ENCODE results near the gene CDK5.
A peak's percentile ranks its signal among the peaks of the same experiment; 100 is the strongest.
"Not testable (repeated sequence)": the region's sequence is repeated elsewhere in the genome, so short reads cannot be mapped to it uniquely, and the experiment has no call there.

The CDK5 gene

DNA sequence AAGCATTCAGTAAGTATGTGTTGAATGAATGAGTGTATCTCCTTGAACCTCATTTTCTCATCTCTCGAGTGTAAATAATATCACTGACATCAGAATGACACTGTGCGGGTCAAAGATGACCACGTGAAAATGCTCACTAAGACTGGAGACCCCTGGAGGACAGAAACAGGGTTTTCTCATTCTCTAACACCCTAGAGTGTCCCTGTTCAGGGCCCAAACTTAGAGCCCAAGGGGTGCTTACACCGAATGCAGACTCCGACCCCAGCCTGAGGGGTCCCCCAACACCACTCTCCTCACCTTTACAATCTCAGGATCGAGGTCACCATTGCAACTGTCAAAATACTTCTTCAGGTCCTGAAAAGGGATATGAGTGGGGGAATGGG, 1.4 kb downstream of the CDK5 start:
- no peak for DNase-seq

DNA sequence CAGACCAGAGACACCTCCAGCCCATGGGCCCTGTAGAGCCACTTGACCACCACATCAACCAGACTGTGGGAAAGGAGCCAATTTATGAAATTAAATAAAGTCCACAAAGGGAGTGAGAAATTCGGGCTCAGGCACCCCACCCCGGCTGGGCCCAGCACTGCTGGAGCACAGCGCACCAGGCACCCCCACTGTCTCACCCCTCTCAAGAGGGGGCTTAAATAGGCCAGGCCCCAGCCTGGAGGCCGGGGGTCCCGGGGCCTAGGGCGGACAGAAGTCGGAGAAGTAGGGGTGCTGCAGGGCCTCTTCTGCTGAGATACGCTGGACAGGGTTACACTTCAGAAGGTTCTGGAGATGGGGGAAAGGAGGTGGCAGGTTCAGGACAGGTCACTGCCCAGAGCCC, 3.9 kb downstream of the CDK5 start:
- DNase-seq: no peak

DNA sequence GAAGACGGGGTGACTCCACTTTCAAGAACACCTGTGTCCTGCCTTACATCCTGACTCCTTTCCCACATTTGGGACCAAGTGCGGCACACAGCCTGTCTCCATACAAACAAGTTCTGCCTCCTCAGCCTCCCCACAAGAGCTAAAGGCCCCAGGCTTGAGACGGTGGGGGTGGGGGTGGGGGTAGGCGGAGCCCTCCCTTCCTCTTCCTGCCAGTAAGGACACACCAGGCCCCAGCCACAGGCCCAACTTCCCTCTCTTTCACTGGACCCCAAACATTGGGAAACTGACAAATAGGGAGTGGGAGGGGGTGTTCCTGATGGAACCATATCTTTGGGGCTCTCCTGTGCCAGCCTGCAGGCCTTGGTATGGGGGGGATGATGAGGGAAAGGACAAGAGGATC, 4.6 kb downstream of the CDK5 start:
- DNase-seq: no peak

DNA sequence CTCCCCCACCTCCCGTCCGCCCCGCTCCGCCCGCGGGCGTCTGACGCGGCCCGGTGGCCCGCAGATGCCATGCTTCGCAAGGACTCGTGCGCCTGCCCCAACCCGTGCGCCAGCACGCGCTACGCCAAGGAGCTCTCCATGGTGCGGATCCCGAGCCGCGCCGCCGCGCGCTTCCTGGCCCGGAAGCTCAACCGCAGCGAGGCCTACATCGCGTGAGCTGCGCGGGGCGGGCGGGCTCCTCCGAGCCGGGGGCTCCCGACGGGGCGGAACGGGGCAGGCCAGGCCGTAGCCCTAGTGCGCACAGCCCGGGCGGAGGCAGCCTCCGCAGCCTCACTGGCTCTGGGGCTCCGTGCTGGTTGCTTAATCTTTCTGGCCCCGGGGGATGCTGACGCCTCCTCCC, 6.6 kb downstream of the CDK5 start:
- peak; percentile 72 for DNase-seq

DNA sequence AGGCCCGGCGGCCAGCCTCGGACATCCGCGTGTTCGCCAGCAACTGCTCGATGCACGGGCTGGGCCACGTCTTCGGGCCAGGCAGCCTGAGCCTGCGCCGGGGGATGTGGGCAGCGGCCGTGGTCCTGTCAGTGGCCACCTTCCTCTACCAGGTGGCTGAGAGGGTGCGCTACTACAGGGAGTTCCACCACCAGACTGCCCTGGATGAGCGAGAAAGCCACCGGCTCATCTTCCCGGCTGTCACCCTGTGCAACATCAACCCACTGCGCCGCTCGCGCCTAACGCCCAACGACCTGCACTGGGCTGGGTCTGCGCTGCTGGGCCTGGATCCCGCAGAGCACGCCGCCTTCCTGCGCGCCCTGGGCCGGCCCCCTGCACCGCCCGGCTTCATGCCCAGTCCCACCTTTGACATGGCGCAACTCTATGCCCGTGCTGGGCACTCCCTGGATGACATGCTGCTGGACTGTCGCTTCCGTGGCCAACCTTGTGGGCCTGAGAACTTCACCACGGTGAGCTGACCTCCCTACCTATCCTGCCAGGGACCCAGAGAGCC, 8.7 kb downstream of the CDK5 start:
- no peak for DNase-seq

DNA sequence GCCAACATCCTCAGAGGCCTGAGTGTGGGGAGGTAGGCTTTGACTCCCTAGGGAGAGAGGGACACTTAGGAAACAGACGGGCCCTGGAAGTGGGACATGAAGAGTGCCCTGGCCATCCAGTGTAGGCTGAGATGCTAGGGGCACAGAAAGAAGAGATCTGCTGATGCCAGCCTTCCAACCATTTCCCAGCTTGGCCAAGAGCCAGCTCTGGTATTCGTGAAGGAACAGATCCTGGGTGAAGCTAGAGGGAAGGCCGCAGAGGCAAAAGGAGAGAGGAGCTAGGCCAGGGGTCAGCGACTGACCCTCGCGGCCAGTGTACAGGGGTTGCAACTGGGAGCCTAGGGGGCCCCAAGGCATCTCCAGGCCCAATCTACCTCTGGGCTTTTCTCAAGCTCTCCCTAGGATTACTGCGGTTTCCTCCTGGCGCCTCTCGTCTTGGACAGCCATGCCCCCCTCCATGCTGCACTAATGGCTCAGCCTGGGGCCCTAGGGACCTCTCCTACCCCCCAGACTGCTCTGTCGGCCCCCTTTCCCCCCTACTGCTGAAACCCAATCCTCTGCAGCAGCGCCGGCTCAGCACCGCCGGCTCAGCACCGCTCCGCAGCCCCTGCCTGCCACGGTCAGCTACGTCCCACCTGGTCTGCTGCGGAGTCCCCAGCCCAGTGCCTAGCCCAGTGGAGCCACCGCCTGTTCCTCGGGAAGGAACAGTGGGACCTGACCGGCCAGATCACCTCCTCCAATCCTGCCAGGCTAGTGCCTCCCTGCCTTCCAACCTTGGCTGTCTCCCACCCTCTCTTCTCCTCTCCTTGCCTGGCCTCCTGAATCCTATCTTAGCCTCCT, 9.5 kb downstream of the CDK5 start, which contains the start of gene ASIC3:
TSS of gene ASIC3 (plus strand) at position 556 of the 840 bp plus-strand sequence. CDS start 355 bp downstream, outside the sequence.
- peak; percentile 25 for DNase-seq

DNA sequence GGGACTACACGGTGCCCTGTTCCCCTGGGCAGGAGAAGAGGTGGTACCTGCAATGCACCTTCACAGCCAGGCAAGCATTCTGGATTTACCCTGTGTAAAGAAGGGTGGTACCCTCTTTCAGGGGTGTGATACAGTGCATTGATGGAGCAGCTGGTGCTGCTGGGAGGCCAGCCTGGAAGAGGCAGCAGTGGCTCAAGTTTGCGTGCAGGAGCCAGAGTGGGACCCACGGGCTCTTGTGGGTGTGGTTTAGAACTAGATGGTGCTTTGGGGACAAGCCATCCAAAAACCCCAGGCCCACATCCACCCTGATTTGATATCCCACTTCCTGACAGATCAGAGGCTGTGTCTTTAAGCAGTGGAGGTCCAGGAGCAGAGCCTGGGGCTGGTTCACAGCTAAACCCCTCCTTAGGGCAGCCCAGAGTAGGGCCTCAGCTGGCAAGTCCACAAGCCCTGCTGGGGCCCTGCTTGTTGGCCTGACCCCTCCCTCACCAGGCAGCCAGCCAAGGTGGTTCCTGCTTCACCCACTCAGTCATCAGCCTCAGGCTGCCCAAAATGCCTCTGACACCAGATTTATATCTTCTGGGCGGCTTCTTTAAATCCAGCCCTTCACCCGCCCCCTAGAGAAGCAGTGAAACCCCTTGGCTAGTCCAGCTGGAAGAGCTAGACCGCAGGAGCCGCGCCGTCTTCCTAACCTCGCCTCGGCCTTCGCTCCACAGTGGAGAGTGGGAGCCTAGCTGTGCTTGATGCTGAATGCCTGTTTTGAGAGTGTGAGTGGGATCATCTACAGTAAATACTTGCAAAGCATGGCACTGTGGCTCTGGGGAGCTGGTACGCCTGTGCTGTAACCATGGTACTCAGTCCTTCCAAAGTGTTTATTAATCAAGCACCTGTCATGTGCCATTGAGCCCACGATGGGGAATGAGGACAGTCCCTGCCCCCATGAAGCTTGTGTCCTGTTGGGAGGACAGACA, 10.8 kb downstream of the CDK5 start:
- DNase-seq: peak; percentile 76

DNA sequence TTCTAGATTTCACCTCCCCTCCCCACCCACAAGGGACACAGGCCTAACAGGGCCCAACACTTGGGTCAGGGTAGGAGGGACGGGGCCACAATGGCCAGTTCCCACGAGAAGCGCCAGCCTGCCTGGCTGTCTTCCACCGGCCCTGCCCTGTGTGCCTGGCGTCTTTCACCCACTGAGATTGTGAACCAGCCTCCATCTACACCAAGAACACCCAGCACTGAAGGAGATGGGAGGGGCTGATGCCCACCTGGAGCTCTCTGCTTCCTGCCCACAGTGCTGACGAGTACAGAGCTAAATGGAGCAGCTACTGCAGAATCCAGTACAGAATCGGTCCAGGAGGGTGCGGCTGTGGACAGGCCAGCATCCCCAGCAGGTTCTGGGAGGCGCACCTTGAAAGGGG, 11.7 kb downstream of the CDK5 start:
- DNase-seq: no peak

DNA sequence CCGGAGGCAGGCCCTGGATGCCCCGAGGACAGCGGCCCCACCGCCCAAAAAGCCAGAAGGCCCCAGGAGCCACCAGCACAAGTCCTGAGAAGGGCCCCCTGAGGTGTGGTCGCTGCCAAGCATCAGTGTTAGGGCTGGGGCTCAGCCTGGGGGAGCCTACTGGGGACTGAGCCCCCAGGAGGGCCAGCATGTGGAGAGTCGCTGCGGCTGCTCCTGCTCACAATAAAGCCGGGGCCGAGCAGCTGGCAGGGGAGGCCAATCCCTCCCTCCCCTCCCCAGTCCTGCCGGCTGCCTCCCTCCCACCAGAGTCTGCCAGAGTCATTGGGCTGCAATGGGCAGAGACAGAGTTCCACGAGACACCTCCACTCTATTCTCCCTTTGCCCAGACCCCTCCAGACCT, 12.4 kb downstream of the CDK5 start:
- no peak for DNase-seq

DNA sequence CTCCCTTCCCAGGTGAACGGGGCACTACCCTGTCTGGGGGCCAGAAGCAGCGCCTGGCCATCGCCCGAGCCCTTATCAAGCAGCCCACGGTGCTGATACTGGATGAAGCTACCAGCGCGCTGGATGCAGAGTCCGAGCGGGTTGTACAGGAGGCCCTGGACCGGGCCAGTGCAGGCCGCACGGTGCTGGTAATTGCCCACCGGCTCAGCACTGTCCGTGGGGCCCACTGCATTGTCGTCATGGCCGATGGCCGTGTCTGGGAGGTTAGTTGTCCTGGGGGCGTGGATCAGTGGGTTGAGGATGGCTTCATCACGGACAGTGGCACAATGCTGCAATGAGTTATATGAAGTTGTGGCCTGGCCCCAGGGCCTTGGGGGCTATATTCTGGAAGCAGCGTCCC, 13.7 kb downstream of the CDK5 start:
- no peak for DNase-seq

DNA sequence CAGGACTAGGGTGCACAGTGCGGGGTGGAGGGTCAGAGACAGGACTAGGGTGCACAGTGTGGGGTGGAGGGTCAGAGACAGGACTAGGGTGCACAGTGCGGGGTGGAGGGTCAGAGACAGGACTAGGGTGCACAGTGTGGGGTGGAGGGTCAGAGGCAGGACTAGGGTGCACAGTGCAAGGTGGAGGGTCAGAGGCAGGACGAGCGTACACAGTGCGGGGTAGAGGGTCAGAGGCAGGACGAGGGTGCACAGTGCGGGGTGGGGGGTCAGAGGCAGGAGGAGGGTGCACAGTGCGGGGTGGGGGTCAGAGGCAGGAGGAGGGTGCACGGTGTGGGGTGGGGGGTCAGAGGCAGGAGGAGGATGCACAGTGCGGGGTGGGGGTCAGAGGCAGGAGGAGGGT, 14.2 kb downstream of the CDK5 start:
- not testable (repeated sequence) for DNase-seq

DNA sequence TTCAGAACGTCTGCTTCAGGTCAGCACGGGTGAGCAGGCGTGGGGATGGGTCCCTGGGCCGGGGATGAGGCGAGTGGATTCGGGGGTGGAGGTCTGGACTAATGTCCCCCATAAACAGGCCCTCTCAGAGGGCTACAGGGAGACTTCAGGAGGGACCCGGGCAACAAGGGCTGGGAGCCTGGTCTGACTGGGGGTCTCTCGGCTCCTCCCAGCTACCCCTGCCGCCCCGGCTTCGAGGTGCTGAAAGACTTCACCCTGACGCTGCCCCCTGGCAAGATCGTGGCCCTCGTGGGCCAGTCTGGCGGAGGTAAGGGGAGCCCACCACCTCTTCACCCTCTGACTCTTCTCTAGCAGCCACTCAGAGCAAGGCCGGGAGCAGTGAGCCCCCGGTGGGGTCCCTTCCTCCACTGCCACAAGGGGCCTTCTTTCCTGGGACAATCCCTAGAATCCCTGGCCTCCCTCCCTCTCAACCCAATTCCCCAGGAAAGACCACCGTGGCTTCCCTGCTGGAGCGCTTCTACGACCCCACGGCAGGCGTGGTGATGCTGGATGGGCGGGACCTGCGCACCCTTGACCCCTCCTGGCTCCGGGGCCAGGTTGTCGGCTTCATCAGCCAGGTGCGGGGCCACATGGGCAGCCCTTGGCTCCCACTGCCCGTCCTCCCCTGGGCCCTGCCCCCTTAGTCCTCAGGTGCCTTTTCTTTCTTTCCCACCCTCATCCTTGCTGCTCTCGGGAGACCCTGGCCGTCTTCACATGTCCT, 16.9 kb downstream of the CDK5 start:
- no peak for DNase-seq

DNA sequence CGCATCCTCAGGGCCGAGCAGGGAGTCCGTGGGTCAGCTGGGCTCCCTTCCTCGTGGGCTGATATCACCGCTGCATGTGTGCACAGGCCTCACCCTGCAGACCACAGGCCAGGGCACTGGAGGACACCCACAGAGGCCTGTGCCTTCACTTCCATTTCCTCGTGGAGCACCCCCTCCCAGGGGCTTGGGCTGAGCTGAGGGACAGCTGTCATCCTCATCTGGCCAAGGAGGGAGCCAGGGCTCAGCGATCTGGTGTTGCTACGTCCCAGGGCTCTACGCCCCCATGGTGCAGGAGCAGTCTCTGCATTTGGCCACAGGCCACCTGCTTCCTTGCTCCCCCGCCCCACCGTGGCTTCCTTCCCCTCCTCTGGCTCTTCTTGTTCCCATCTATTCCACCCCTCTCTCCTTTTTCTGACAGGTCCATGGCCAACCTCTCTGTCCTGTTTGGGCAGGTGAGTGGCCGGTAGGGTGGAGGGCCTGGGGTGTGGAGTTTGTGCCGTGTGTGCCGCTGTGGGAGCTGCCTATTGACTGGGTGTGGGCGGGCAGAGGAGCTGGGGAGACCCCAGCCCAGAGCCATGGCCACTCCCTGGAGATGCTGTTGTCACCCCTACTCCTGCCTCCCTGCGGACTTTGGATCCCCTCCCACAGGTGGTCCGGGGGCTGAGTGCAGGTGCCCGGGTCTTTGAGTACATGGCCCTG, 17.7 kb downstream of the CDK5 start:
- DNase-seq: no peak

DNA sequence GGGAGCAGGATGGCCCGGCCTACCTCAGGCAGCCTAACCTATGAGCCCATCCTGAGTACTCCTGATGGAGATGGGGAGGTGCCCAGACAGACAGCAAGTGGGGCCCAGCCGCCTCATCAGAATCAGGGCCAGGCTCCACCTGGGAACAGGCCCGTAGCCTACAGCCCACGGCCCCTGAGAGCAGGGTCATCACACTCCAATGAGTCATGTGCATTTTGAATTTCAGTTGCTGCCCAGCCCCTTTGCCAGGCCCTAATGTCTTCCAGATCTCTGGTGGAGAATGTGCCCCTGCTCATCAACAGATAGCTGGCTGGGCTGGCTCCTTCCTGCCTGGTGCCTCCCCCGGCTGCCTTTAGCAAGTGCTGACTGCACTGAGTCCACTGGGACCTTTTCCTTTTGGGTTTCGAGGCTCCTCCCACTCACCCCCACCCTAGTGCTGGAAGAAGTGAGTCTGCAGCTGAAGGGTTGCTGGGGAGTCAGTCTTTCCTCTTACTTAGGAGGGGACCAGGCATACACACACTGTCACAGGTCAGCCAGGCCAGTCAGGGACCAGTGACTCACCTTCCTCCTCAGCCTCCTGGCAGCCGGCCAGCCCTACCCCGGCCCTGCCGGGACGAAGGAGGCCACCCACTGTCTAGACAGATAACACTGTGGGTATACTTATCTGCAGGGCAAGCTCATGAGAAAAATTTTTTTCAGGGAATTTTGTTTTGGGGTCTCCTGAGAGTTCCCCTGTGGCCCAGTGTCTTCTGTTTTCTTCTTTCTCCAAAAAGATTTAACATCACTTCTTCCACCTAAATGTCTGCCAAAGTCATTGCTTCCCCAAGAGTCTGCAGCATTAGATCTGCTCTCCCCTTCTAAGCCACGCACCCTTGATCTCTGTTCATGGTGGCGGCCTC, 18.5 kb downstream of the CDK5 start:
- peak; percentile 75 for DNase-seq

DNA sequence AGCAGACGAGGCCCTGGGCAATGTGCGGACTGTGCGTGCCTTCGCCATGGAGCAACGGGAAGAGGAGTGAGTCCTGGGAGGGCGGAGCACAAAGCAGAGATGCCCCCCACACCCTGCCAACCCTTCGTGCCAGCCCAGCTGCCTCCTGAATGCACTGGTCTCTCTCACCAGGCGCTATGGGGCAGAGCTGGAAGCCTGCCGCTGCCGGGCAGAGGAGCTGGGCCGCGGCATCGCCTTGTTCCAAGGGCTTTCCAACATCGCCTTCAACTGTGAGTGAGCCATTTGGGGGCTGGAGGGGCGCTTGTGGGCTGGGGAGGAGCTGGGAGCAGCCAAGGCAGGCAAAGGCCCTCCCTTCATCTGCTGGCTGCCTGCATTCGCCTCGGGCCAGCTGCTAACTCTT, 21.8 kb downstream of the CDK5 start:
- no peak for DNase-seq

DNA sequence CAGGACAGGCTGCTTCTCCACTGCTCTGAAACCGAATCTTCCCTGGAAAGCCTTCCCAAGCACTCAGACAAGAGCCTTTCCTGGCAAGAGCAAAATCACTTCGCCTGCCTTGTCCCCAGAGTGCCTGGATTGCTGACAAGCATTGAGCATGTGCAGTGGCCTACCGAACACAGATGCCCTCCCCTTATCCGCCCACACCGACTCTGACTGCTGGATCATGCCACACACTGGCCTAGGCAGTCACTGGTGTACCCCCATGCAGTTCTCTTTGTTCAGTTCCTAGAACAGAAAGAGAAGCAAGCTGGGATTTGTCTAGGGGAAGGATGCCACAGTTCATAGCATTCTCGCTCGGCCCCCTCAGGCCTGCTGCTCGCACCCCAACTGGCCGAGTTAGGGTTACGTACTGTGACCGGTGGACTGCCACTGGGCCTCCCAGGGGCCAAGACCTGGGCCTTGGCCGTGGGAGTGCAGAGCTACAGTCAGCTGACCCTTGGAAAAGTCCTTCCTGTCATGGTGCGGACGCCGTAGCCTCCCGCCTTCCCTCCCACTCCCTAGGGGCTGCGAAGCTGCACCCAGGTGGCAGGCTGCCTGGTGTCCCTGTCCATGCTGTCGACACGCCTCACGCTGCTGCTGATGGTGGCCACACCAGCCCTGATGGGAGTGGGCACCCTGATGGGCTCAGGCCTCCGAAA, 22.5 kb downstream of the CDK5 start:
- DNase-seq: no peak

DNA sequence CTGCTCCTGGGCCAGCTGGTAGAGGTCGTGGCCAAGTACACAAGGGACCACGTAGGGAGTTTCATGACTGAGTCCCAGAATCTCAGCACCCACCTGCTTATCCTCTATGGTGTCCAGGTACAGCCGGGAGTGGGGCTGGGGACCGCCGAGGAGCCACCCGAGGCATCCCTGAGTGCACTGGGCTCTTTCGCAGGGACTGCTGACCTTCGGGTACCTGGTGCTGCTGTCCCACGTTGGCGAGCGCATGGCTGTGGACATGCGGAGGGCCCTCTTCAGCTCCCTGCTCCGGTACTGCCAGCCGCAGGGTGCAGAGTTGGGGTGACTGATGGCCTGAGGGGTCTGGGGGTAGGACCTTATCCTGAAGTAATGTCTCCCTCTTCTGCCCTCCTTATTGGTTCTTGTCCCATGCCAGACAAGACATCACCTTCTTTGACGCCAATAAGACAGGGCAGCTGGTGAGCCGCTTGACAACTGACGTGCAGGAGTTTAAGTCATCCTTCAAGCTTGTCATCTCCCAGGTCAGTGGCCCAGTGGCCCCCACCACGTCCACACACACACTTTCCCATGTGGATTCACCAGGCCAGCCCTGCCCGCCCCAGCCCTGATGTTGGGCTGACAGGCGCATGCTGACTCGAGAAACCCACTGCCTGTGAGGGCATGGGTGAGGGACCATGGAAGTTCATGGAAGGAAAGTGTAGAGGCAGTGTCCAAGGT, 23.2 kb downstream of the CDK5 start:
- no peak for DNase-seq

DNA sequence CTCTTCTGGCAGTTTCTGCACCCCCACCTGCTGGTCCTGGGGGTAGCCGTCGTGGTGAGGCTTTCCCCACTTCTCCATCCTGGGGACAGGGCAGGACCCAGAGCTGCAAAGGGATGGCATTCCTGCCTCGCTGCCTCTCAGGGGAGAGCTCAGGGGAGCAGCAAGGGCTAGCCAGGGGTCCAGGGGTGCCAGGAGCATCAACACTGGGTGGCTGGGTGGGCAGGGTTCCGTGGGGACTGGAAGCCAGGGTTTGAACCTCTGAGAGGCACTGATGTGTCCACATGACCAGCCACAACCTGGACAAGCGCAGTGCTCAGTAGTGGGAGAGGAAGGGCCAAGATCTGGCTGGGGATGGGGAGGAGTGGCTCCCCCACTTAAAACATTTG, 23.8 kb downstream of the CDK5 start:
- DNase-seq: no peak

DNA sequence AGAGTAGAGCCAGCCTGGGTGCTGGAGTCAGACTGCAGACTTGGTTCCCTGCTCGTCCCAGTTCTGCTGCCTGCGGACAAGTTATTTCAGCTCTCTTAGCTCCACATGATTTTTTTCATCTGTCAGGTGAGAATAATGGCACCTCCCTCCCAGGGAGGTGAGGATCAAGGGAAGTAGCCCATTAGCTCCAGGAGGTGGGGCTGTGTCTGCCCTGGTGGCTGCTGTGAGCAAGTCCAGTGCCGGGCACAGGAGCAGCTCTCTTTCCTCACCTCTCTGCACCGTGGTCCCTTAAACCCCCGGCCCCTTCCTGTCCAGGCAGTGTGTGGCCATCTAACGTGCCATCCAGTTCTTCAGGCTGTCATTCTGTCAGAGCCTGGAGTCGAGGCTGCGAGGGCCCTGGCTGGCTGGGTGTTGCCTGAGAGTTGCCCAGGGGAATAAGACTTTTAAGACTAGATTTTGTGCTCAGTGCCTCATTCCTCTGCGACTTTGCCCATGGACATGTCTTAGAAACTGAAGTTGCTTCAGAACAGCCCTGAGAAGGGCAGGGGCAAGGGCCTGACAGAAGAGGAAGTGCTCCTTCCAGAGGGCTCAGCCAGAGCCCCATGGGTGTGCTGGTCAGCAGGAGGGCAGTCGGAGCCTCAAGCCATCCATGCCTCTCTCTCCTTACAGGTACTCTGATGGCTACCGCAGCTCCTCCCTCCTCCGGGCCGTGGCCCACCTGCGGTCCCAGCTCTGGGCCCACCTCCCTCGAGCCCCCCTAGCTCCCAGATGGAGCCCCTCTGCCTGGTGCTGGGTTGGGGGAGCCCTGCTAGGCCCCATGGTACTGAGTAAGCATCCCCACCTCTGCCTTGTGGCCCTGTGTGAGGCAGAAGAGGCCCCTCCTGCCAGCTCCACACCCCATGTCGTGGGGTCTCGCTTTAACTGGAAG, 24.5 kb downstream of the CDK5 start:
- DNase-seq: no peak
